Astrocyte of the cerebellum (primary cell): ENCODE measurements around the gene FDXR.

Source experiments
- DNase-seq: peaks from one replicate; pipeline ENCODE4 v3.0.0-alpha.2; 2011; ENCODE audit warnings: low read depth
- H3K4me3 ChIP-seq: 2 replicates; pipeline ENCODE4 v1.5.1; 2011; ENCODE audit warnings: mild to moderate bottlenecking, low read depth, low read length, moderate library complexity
- CTCF ChIP-seq: IDR thresholded peaks from 2 replicates; pipeline ENCODE4 v1.5.1; 2012; ENCODE audit warnings: low read length, low read depth, moderate library complexity, mild to moderate bottlenecking; ENCODE audit errors: missing control alignments
- in situ Hi-C: cut with HindIII; loops from 2 replicates; pipeline ENCODE4 v1.10.0; 2017; ENCODE audit warnings: low sequenced_read_pairs

The FDXR gene

GRCh38 chr17:74866198-74866835, 6.5 kb downstream of the FDXR start:
- no peak for TF ChIP-seq CTCF
- no peak overlapping the region for H3K4me3 ChIP-seq
- in situ Hi-C loops, result no loop called here
- no peak for DNase-seq

GRCh38 chr17:74865504-74866197, 7.1 kb downstream of the FDXR start:
- TF ChIP-seq CTCF, result no peak
- H3K4me3 ChIP-seq, result no peak overlapping the region
- no peak for DNase-seq
- in situ Hi-C loops, result no loop called here

- in situ Hi-C loops, result no loop called here
- peak; percentile 32 for DNase-seq
- H3K4me3 ChIP-seq, result no peak overlapping the region
- peak; percentile 96 for TF ChIP-seq CTCF
These were observed 7.9 kb downstream of the FDXR start for GRCh38 chr17:74864866-74865395.

GRCh38 chr17:74864297-74864865, 8.4 kb downstream of the FDXR start:
- TF ChIP-seq CTCF, result no peak
- in situ Hi-C loops, result no loop called here
- H3K4me3 ChIP-seq, result no peak overlapping the region
- DNase-seq, result no peak

GRCh38 chr17:74863420-74864296, 9.1 kb downstream of the FDXR start:
- no peak for TF ChIP-seq CTCF
- in situ Hi-C loops, result no loop called here

GRCh38 chr17:74862919-74863318, 9.9 kb downstream of the FDXR start:
- in situ Hi-C loops, result no loop called here
- DNase-seq, result no peak

More at GRCh38 chr17:74863420-74864296, 9.1 kb downstream of the FDXR start:
- DNase-seq, result no peak
- no peak overlapping the region for H3K4me3 ChIP-seq

More at GRCh38 chr17:74862919-74863318, 9.9 kb downstream of the FDXR start:
- H3K4me3 ChIP-seq, result no peak overlapping the region
- TF ChIP-seq CTCF, result no peak
